Kidney glomerular epithelial cell (primary cell): ENCODE data around the gene ZNF322.

Experiments
- DNase-seq: peaks from one replicate; lab custom pipeline; 2025; lab: John Stamatoyannopoulos, UW

Gene ZNF322

GRCh38 chr6:26613689-26614683 is 45.6 kb downstream of the ZNF322 start:
- no peak for DNase-seq

- DNase-seq, result no peak
Measured at GRCh38 chr6:26613201-26613600, 46.3 kb downstream of the ZNF322 start.

GRCh38 chr6:26611599-26611998 is 47.9 kb downstream of the ZNF322 start:
- DNase-seq, result no peak

GRCh38 chr6:26609463-26609862 is 50.1 kb downstream of the ZNF322 start:
- DNase-seq, result no peak

DNA sequence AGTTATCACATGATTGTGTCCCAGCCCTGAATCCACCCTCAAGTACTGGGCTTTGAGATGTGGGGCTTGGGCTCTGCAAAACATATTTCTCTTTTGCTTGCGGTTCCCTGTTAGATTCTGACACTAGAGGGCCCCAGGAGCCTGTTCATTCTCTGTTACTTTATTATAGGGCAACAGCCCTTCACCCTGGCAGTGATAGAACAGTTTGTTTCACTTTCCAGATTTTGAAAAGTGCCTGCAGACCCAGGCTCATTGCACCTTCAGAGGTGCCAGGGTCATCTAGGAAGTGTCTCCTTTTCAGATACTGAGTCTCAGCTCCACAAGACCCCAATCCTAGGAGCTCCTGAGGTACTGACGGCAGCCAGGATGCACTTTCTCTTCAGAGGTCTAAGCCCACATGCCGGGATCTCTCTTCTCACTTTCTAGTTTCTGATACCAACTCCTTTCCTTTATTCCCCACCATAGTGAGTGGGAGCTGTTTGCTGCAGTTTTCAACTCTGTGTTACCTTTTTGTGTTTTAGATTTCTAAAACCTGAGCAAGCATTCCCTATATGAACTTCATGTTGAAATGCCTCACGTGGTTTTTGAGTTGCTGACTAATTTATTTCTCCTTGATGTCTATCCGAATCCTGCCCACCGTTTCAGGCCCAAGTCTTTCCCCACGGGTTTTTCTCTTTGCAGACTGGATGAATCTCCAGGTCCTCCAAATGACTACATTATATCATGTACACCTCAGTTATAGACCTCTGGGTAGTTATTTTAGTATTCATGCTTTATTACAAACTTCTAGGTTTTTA is 51.9 kb downstream of the ZNF322 start:
- DNase-seq, result peak; percentile 57

- DNase-seq, result no peak
Measured at GRCh38 chr6:26604797-26605196, 54.7 kb downstream of the ZNF322 start.

DNA sequence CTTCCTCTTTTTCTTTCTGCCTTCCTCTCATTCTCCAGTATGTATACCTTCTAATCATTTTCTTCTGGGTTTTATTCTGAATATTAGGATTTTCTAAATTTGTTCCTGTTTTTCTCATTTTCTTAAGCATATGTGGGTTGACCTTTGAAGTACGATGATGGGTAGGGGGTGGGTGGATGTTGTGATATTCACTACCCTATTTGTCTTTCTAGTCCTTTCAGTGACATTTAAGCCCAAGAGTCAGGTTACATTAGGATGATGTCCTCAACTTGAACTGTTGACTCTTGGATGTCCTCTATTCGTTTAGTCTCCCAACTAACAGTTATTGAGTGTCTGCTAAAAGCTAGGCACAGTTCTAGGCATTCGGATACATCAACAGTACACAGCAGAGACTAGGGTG is 55.5 kb downstream of the ZNF322 start:
- DNase-seq, result no peak

DNA sequence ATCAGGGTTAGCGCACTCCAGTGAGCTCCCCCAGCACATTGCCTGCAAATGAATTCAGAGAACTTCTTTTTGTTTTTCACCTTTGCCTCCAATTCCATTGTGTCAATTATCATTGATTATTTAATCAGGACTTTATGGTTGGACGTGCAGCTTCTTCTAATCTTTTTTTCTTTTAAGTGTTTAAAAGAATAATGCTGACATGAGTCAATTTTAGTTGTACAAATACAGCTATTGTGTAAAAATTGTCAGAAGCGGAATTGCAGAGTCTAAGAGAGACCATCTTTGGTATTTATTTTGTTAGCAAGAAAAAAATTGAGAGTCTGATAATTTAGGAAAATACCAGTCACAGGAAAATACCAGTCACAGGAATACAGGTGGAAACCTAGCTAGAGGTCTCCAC is 57.3 kb downstream of the ZNF322 start:
- DNase-seq, result no peak

GRCh38 chr6:26600759-26601158 is 58.8 kb downstream of the ZNF322 start:
- DNase-seq, result no peak

DNA sequence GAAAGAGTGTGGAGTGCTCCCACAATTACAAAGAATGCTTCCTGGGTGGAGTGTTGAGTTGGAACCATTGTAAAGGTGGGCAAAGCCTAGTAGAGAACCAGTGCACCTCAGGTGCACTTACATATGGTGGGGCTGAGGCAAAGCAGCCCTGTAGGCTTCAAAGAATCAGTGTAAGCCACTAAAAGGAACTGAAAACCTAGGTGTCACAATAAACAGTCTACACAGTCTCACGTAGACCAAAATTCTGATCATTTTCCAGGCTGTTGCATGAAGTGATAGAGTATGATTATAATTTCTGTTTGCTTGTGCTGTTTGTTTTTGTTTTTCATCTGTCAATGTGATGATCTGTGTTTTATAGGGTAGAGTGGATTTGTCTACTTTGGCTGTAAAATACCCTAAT is 60.0 kb downstream of the ZNF322 start:
- DNase-seq, result no peak

DNA sequence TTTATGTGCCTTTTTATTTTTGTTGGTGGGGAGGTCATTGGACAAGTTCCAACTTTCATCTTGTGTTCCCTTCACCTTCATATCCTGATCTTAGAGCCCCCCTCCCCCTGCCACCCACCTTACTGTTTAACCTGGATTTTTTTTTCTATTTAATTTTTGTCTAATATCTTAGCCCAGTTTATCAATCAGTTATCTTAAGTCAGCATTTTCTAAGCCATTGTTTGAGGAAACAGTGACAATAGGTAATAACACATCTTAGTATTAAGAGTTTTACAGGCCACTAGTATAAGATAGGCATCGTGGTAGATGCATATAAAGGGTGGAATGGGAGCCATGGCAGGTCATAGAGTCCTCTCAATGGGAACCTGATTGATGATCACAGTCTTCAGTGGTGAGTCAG is 60.4 kb downstream of the ZNF322 start:
- DNase-seq, result no peak

DNA sequence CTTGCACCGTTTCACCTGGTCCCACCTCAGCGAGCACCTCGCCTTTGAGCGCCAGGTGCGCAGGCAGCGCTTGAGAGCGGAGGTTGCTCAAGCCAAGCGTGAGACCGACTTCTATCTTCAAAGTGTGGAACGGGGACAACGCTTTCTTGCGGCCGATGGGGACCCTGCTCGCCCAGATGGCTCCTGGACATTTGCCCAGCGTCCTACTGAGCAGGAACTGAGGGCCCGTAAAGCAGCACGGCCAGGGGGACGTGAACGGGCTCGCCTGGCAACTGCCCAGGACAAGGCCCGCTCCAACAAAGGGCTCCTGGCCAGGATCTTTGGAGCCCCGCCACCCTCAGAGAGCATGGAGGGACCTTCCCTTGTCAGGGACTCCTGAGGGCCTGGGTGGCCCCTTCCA is 61.3 kb downstream of the ZNF322 start:
- no peak for DNase-seq

DNA sequence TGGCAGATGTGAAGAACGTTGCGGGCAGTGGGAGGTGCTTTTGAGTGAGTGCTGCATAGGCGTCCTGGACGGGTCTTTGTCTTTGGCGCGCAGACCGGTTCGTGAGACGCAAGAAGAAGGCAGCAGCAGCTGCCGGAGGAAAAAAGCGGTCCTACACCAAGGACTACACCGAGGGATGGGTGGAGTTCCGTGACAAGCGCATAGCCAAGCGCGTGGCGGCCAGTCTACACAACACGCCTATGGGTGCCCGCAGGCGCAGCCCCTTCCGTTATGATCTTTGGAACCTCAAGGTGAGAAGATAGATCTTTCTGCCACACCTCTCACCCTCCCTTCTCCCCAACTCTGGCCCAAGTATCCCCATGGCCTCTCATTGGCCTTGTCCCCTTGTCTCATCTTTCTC is 61.7 kb downstream of the ZNF322 start:
- no peak for DNase-seq

DNA sequence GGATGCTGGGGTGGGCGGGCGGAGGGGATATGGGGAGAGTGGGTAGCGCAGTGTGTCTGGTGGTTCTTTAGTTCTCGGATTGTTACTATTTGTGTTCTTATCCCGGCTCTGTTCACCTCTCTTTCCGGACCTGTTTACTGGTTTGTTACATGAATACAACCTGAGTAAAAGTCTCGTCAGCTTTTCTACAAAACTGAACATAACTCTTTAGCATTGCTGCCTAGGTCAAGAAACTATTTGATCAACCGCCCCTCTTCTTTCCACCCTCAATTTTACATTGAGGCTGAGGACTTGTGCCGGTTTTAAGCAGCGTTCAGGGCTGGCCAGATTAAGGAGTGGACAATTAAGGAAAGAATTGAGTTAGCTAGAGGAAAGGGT is 62.2 kb downstream of the ZNF322 start:
- no peak for DNase-seq

- DNase-seq, result peak; percentile 95
Measured at GRCh38 chr6:26596579-26597388, 62.8 kb downstream of the ZNF322 start, which contains the start of gene ABT1. TSS of gene ABT1 (plus strand) at chr6:26596953. CDS start at chr6:26596983, 30 bp downstream.

DNA sequence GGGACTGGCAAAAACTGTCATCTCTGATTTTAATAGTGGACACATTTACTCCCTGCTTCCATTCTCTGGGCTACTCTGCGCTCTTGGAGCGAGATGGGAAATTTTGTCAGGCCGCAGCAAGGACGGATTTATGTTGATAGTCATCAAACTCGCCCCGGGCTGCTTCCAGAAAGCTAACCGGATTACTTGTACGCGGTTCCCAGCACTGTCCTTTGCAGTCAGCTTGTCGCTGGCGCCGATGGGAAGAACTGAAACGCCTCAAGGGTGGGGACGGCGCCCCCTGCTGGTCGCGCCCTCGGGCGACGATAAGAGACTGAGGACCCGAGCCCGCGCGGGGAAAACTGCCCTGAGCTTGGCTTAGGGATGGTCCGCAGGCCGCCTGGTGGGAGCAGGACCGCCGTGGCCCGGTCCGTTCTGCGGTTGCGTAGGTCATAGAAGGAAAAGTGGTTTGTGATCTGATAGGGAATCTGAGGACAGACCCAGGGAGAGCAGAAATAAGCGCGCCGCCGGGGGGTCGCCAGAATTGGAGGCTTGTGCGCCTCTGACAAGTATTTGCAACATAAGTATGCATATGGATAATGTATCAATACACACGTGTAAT is 63.8 kb downstream of the ZNF322 start:
- peak; percentile 70 for DNase-seq

GRCh38 chr6:26594730-26595632 is 64.6 kb downstream of the ZNF322 start:
- peak; percentile 63 for DNase-seq

DNA sequence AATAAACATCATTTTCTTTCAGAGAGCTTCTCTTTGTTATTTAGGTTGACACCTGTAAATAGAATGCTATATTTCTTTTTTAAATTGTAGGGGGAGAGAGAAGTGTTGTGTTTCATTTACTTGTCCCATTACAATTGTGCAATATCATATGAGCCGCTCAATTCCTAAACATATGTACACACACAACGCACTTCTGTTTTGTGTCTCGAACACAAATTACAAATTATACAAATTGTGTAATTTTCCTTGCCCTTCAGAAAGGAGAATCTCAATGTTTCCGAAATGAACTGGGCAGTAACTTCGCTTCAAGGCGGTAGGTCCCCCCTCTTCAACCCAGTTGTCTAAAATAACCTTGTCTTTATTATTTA is 65.4 kb downstream of the ZNF322 start:
- no peak for DNase-seq

DNA sequence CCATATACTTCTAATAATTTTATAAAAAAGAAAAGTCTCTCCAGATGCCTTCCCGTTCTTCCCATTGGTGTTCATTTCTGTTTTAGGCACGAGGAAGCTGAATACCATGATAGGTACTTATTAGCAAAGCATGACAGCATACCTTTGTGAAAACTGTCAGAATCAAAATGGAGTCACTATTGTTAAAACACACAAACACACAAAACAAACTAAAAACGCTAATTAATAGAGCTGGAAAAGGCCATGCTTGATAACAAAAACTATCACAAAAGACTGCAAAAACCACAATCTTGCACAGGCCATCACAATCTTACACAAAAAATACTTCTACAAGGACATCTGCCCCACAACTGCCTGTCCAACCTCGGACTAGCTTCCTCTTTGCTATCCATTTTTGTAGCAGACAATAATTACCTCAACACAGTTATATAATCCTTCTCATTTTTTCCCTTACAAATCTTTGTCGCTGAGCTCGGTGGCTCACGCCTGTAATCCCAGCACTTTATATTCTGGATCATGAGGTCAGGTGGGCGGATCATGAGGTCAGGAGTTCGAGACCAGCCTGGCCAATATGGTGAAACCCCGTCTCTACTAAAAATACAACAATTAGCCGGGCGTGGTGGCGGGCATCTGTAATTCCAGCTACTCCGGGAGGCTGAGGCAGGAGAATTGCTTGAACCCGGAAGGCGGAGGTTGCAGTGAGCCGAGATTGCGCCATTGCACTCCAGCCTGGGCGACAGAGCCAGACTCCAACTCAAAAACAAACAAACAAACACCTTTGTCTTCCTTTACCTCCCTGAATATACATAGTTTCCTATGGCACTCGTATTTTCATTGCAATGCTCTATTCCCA is 66.0 kb downstream of the ZNF322 start:
- no peak for DNase-seq

DNA sequence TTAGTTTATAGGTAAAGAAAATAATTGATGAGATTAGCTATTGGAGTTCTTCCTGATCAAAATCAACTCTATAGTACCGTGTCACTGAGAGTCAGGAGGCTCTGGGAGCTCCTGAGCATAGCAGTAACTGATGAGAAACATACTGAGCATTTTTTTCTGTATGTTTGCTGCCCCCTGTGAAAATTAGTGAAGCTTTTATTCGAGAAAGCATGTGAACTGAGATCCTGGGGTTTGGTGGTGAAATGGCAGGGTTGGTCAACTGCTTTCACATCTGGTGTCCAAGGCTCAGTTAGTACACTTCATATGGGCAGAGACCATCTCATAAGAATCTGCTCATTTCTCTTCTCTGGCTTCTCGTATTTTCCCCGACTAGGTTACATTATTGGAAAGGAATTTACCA is 66.9 kb downstream of the ZNF322 start:
- DNase-seq, result no peak
